Measurements from ENCODE around the gene SH3PXD2B.

DNA sequence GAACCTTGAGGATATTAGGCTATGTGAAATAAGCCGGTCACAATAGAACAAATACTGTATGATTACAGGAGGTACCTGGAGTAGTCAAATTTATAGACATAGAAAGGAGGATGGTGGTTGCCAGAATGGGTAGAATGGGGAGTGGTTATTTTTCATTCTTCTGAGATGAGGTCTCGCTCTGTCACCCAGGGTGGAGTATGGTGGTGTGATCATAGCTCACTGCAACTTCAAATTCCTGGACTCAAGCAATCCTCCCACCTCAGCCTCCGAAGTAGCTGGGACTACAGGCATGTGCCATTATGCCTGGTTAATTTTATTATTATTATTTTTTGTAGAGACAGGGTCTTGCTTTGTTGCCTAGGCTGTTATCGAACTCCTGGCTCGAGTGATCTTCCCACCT, 27.1 kb downstream of the SH3PXD2B start:
- TF ChIP-seq, protein P1, sequence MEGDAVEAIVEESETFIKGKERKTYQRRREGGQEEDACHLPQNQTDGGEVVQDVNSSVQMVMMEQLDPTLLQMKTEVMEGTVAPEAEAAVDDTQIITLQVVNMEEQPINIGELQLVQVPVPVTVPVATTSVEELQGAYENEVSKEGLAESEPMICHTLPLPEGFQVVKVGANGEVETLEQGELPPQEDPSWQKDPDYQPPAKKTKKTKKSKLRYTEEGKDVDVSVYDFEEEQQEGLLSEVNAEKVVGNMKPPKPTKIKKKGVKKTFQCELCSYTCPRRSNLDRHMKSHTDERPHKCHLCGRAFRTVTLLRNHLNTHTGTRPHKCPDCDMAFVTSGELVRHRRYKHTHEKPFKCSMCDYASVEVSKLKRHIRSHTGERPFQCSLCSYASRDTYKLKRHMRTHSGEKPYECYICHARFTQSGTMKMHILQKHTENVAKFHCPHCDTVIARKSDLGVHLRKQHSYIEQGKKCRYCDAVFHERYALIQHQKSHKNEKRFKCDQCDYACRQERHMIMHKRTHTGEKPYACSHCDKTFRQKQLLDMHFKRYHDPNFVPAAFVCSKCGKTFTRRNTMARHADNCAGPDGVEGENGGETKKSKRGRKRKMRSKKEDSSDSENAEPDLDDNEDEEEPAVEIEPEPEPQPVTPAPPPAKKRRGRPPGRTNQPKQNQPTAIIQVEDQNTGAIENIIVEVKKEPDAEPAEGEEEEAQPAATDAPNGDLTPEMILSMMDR (IDR thresholded peaks at IDR 0.05; ENCODE audit: borderline replicate concordance, extremely low read depth, low read length, poor library complexity, severe bottlenecking) = no peak
- TF ChIP-seq EZH2 (IDR thresholded peaks at IDR 0.05; ENCODE audit: borderline replicate concordance, low read depth, low read length, severe bottlenecking) = no peak

Data from DND-41 (cell line).